Thyroid gland (tissue), 4 donors: ENCODE results near the gene ACSS1. TPM values are rescaled to one million over a fixed set of nuclear protein-coding genes. Genes with fewer than 3 reads are reported as not detected.

ENCODE experiments used
- DNase-seq, 2 donors: peaks; one replicate each; pipeline ENCODE4 v3.0.0-alpha.2; 2019
- H3K27ac ChIP-seq, 3 donors: fragments of 200-600 bp; sonication (generic); 1 replicate in 2 of 3; 2 replicates in 1 of 3; pipeline ENCODE4 v1.5.1; 2016 to 2019; ENCODE audit warnings: mild to moderate bottlenecking in 1 of 3, moderate library complexity in 1 of 3
- H3K27me3 ChIP-seq: fragments of 200-600 bp; sonication (generic); one replicate; pipeline ENCODE4 v1.5.1; 2019
- H3K36me3 ChIP-seq, 2 donors: fragments of 200-600 bp; sonication (generic); one replicate each; pipeline ENCODE4 v1.5.1; 2016 to 2019
- H3K4me1 ChIP-seq, 2 donors: fragments of 200-600 bp; sonication (generic); one replicate each; pipeline ENCODE4 v1.5.1; 2017 to 2019
- H3K4me3 ChIP-seq, 3 donors: fragments of 200-600 bp; sonication (generic); replicated peaks in 1 of 3; 1 replicate in 2 of 3; 2 replicates in 1 of 3; pipeline ENCODE4 v1.5.1; 2016; ENCODE audit warnings: mild to moderate bottlenecking in 1 of 3
- H3K9me3 ChIP-seq: fragments of 200-600 bp; sonication (generic); one replicate; pipeline ENCODE4 v1.5.1; 2017
- CTCF ChIP-seq, 6 experiments: fragments of 200-600 bp in 3 of 6; fragments of 450-650 bp in 3 of 6; sonication (generic) in 3 of 6; IDR thresholded peaks; one replicate each; pipeline ENCODE4 v1.5.1; 2016 to 2019; ENCODE audit warnings: antibody characterized with exemption in 6 of 6, mild to moderate bottlenecking in 2 of 6, inconsistent platforms in 1 of 6, moderate library complexity in 1 of 6
- POLR2A ChIP-seq, 2 donors: fragments of 450-650 bp; IDR thresholded peaks; one replicate each; pipeline ENCODE4 v1.6.1; 2017; ENCODE audit warnings: antibody characterized with exemption in 2 of 2, mild to moderate bottlenecking in 2 of 2, moderate library complexity in 1 of 2
- WGBS, 2 donors: methylation state at CpG; one replicate each; pipeline ENCODE4 v1.1.5; 2017; 5-methylcytosine and 5-hydroxymethylcytosine counted together
- intact Hi-C: fragments of 100-400 bp; cut with DNase I; formaldehyde crosslinking; loops from one replicate; pipeline ENCODE4 v1.15.1; 2023
- total RNA-seq, 4 donors: library from RNA; depleted of rRNA; stranded (reverse); fragments of >200 nt; gene quantifications; one replicate each; pipeline ENCODE4 v1.2.3, GENCODE V29; 2016

ACSS1 gene
- total RNA-seq, 4 donors from 2014 or later = 45.8 to 57.4 (median 52.1) TPM

- TF ChIP-seq CTCF (IDR thresholded peaks at IDR 0.05) (peak in 1 of 6 experiments; percentile 7), POLR2A (IDR thresholded peaks at IDR 0.05) (peak; percentile 95 to 100)
- Histone ChIP-seq H3K27me3 (no peaks in the 10 kb centered on the region), H3K4me3 (peak within 1 kb of the TSS; percentile 49 to 91 (median 71)), H3K27ac (peak within 1 kb of the TSS; percentile 82 to 95 (median 88)), H3K4me1 (peaks cover 52 to 57% of the 10 kb centered on the region in 2 donors), H3K9me3 (no peaks in the 10 kb centered on the region), H3K36me3 (no peaks in the 10 kb centered on the region)
- intact Hi-C loops = loop anchor here (5.0 kb wide), 1 partner anchor 405 kb away; no protein-coding TSS in a partner anchor
- DNase-seq = peak; percentile 96
- WGBS, 2 donors = 0 to 1% methylated on average over 8 to 32 of the region's 69 CpGs
Measured at GRCh38 chr20:24992487-24993205, 65.3 kb downstream of the ACSS1 start, which contains the start of gene APMAP. APMAP (minus strand) TSS chr20:24992751; CDS start chr20:24992688, 63 bp downstream.

- Histone ChIP-seq H3K4me1 (peaks cover 58 to 59% of the 10 kb centered on the region in 2 donors), H3K27me3 (no peaks in the 10 kb centered on the region), H3K27ac (peak overlapping the region; percentile 82 to 95 (median 88)), H3K36me3 (no peaks in the 10 kb centered on the region), H3K4me3 (peak overlapping the region; percentile 49 to 91 (median 71)), H3K9me3 (no peaks in the 10 kb centered on the region)
- no peak for TF ChIP-seq POLR2A (IDR thresholded peaks at IDR 0.05)
- no peak for TF ChIP-seq CTCF (IDR thresholded peaks at IDR 0.05)
- DNase-seq = no peak
- 0 to 1% methylated on average over 28 to 36 of the region's 36 CpGs for WGBS, 2 donors
- intact Hi-C loops = loop anchor here (5.0 kb wide), 1 partner anchor 405 kb away; no protein-coding TSS in a partner anchor
Measured at GRCh38 chr20:24991897-24992486, 65.9 kb downstream of the ACSS1 start.

GRCh38 chr20:24990810-24991252 lies 67.1 kb downstream of the ACSS1 start:
- H3K27ac ChIP-seq = peak overlapping the region in 1 of 3 donors; percentile 20
- TF ChIP-seq POLR2A (IDR thresholded peaks at IDR 0.05) (no peak), CTCF (IDR thresholded peaks at IDR 0.05) (no peak)
- intact Hi-C loops = loop anchor here (5.0 kb wide), 1 partner anchor 406 kb away; no protein-coding TSS in a partner anchor
- peak overlapping the region in 1 of 3 donors; percentile 71 for H3K4me3 ChIP-seq
- no peak for DNase-seq
- H3K36me3 ChIP-seq = no peaks in the 10 kb centered on the region
- H3K4me1 ChIP-seq = peaks cover 62 to 63% of the 10 kb centered on the region in 2 donors
- no peaks in the 10 kb centered on the region for H3K27me3 ChIP-seq
- 81 to 89% methylated on average over 2 of the region's 2 CpGs for WGBS, 2 donors
- no peaks in the 10 kb centered on the region for H3K9me3 ChIP-seq

- Histone ChIP-seq H3K4me1 (peaks cover 68% of the 10 kb centered on the region in 2 donors), H3K36me3 (no peaks in the 10 kb centered on the region), H3K4me3 (no peak overlapping the region), H3K27me3 (no peaks in the 10 kb centered on the region), H3K9me3 (no peaks in the 10 kb centered on the region), H3K27ac (no peak overlapping the region)
- TF ChIP-seq POLR2A (IDR thresholded peaks at IDR 0.05) = no peak
- no peak for TF ChIP-seq CTCF (IDR thresholded peaks at IDR 0.05)
- DNase-seq = no peak
- WGBS, 2 donors = 92 to 95% methylated on average over 3 of the region's 3 CpGs
- intact Hi-C loops = loop anchor here (10.0 kb wide), 1 partner anchor 54 kb away; no protein-coding TSS in a partner anchor
Measured at GRCh38 chr20:24989162-24989561, 68.8 kb downstream of the ACSS1 start.
